Measurements from ENCODE around the gene ULK4. TPM values are rescaled to one million over a fixed set of nuclear protein-coding genes. Genes with fewer than 3 reads are reported as not detected.
A peak's percentile ranks its signal among the peaks of the same experiment; 100 is the strongest.
"Not testable (repeated sequence)": the region's sequence is repeated elsewhere in the genome, so short reads cannot be mapped to it uniquely, and the experiment has no call there.

The ULK4 gene
- total RNA-seq, 2 donors from 2014 or later, result 11.1 to 17.9 TPM

DNA sequence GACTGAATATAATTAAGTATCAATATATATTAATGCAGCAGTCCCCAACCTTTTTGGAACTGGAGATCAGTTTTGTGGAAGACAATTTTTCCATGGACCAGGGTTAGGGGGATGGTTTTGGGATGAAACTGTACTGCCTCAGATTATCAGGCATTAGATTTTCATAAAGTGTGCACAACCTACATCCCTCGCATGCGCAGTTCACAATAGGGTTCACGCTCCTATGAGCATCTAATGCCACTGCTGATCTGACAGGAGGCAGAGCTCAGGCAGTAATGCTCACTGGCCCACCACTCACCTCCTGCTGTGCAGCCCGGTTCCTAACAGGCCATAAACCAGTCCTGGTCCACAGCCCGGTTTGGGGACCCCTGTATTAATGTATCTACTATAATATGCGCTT, 95.6 kb downstream of the ULK4 start:
- TF ChIP-seq CTCF (conservative IDR thresholded peaks at IDR 0.05), result no peak
- peaks cover 7% of the 10 kb centered on the region for H3K9me3 Mint-ChIP-seq
- Histone ChIP-seq H3K9me3 (ENCODE audit: control insufficient read depth, low read length) (no peaks in the 10 kb centered on the region), H3K27ac (ENCODE audit: low read depth, low read length) (no peak overlapping the region), H3K4me1 (ENCODE audit: control insufficient read depth, insufficient read depth, low read length) (no peaks in the 10 kb centered on the region), H3K4me3 (ENCODE audit: low read length) (no peak overlapping the region), H3K9ac (ENCODE audit: extremely low read depth, low read length, poor library complexity, severe bottlenecking) (no peak overlapping the region), H3K27me3 (ENCODE audit: control insufficient read depth, insufficient read depth, low read length, poor library complexity, severe bottlenecking) (no peaks in the 10 kb centered on the region), H3K36me3 (ENCODE audit: control insufficient read depth, insufficient read depth, low read length) (no peaks in the 10 kb centered on the region)
- no peaks in the 10 kb centered on the region for H3K27me3 Mint-ChIP-seq (ENCODE audit: insufficient read depth)
- DNase-seq, result no peak
- H3K27ac Mint-ChIP-seq, result no peak overlapping the region
- 94 to 100% methylated on average over 3 to 6 of the region's 6 CpGs for WGBS, 2 experiments (ENCODE audit: insufficient coverage in 1 of 2, insufficient read length in 1 of 2)
- H3K4me3 Mint-ChIP-seq, result no peak overlapping the region
- H3K36me3 Mint-ChIP-seq (ENCODE audit: low read depth), result peaks cover 2% of the 10 kb centered on the region
- H3K4me1 Mint-ChIP-seq, result no peaks in the 10 kb centered on the region

DNA sequence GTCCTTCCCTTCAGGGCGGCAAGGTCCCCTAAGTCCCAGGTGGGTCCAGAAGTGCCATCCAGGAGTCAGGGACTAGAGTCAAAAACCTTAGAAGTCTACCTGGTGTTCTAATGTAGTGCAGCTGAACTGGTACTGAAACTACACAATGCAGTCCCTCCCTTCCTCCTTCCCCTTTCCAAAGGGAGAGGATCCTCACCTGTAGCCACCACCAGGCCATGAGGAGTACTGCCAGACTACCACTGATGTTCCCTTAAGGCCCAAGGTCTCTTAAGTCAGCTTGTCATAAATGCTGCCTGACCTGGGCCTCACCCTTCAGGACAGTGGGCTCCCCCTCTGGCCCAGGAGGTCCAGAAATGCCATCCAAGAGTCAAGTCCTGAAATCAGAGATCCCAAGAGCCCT, 98.9 kb downstream of the ULK4 start:
- Histone ChIP-seq H3K27ac (ENCODE audit: low read depth, low read length) (no peak overlapping the region), H3K36me3 (ENCODE audit: control insufficient read depth, insufficient read depth, low read length) (no peaks in the 10 kb centered on the region), H3K4me1 (ENCODE audit: control insufficient read depth, insufficient read depth, low read length) (no peaks in the 10 kb centered on the region), H3K27me3 (ENCODE audit: control insufficient read depth, insufficient read depth, low read length, poor library complexity, severe bottlenecking) (no peaks in the 10 kb centered on the region), H3K4me3 (ENCODE audit: low read length) (no peak overlapping the region), H3K9me3 (ENCODE audit: control insufficient read depth, low read length) (peaks cover 10% of the 10 kb centered on the region), H3K9ac (ENCODE audit: extremely low read depth, low read length, poor library complexity, severe bottlenecking) (no peak overlapping the region)
- no peak overlapping the region for H3K4me3 Mint-ChIP-seq
- no peaks in the 10 kb centered on the region for H3K27me3 Mint-ChIP-seq (ENCODE audit: insufficient read depth)
- no peak overlapping the region for H3K27ac Mint-ChIP-seq
- H3K9me3 Mint-ChIP-seq, result peaks cover 15% of the 10 kb centered on the region
- H3K36me3 Mint-ChIP-seq (ENCODE audit: low read depth), result peaks cover 18% of the 10 kb centered on the region
- peak; percentile 77 for DNase-seq
- no peaks in the 10 kb centered on the region for H3K4me1 Mint-ChIP-seq
- WGBS, 2 experiments (ENCODE audit: insufficient coverage in 1 of 2, insufficient read length in 1 of 2), result 57 to 84% methylated on average over 1 of the region's 1 CpG
- TF ChIP-seq CTCF (conservative IDR thresholded peaks at IDR 0.05), result peak; percentile 71

GRCh38 chr3:41860489-41860888, 101.4 kb downstream of the ULK4 start:
- H3K27ac ChIP-seq (ENCODE audit: low read depth, low read length); H3K9me3 ChIP-seq (ENCODE audit: control insufficient read depth, low read length); H3K27ac Mint-ChIP-seq; H3K4me3 Mint-ChIP-seq; H3K27me3 Mint-ChIP-seq (ENCODE audit: insufficient read depth); H3K9ac ChIP-seq (ENCODE audit: extremely low read depth, low read length, poor library complexity, severe bottlenecking); H3K4me1 ChIP-seq (ENCODE audit: control insufficient read depth, insufficient read depth, low read length); H3K4me3 ChIP-seq (ENCODE audit: low read length); H3K4me1 Mint-ChIP-seq; H3K36me3 ChIP-seq (ENCODE audit: control insufficient read depth, insufficient read depth, low read length); H3K27me3 ChIP-seq (ENCODE audit: control insufficient read depth, insufficient read depth, low read length, poor library complexity, severe bottlenecking); DNase-seq: not testable (repeated sequence)
- Mint-ChIP-seq H3K9me3 (peaks cover 15% of the 10 kb centered on the region), H3K36me3 (ENCODE audit: low read depth) (peaks cover 18% of the 10 kb centered on the region)
- 100% methylated on average over 2 of the region's 2 CpGs; no CpG with 5 or more reads in 1 of the 2 experiments for WGBS, 2 experiments (ENCODE audit: insufficient coverage in 1 of 2, insufficient read length in 1 of 2)

- Mint-ChIP-seq H3K27me3 (ENCODE audit: insufficient read depth) (no peaks in the 10 kb centered on the region), H3K27ac (no peak overlapping the region), H3K36me3 (ENCODE audit: low read depth) (peaks cover 8% of the 10 kb centered on the region), H3K4me1 (no peaks in the 10 kb centered on the region), H3K4me3 (no peak overlapping the region), H3K9me3 (peaks cover 2% of the 10 kb centered on the region)
- Histone ChIP-seq H3K4me1 (ENCODE audit: control insufficient read depth, insufficient read depth, low read length) (no peaks in the 10 kb centered on the region), H3K27me3 (ENCODE audit: control insufficient read depth, insufficient read depth, low read length, poor library complexity, severe bottlenecking) (no peaks in the 10 kb centered on the region), H3K27ac (ENCODE audit: low read depth, low read length) (no peak overlapping the region), H3K9me3 (ENCODE audit: control insufficient read depth, low read length) (peaks cover under 1% of the 10 kb centered on the region), H3K36me3 (ENCODE audit: control insufficient read depth, insufficient read depth, low read length) (no peaks in the 10 kb centered on the region), H3K9ac (ENCODE audit: extremely low read depth, low read length, poor library complexity, severe bottlenecking) (no peak overlapping the region), H3K4me3 (ENCODE audit: low read length) (no peak overlapping the region)
- 96 to 100% methylated on average over 2 to 6 of the region's 6 CpGs for WGBS, 2 experiments (ENCODE audit: insufficient coverage in 1 of 2, insufficient read length in 1 of 2)
- no peak for DNase-seq
- TF ChIP-seq CTCF (conservative IDR thresholded peaks at IDR 0.05), result no peak
These were observed 106.9 kb downstream of the ULK4 start for GRCh38 chr3:41854956-41855355.

Measured in endodermal cell (in vitro differentiated cells).